Measurements from ENCODE around the gene SEMA6A.

SEMA6A gene

DNA sequence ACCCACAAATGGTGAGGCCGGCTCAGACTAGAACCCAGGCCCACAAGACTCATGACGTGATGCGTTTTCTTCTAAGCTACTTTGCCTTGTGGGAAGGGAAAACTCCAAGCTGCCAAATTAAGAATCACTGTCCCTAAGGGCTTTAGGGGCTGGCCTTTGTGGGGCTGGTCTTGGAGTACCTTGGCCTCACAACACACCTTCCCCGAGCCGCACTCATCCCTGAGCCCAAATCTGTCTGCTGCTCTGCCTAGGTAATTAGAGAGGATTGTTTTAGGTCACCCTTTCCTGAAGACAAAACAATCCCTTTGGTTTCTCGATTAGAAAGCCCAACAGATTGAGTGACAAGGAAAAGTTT is 137.3 kb downstream of the SEMA6A start:
- POLR2A ChIA-PET: no interaction called here
- CTCF ChIA-PET: no interaction called here

GRCh38 chr5:116436674-116437350 is 137.8 kb downstream of the SEMA6A start:
- no peak for DNase-seq (ENCODE audit: low read depth, low spot score)
- TF ChIP-seq, protein P1, sequence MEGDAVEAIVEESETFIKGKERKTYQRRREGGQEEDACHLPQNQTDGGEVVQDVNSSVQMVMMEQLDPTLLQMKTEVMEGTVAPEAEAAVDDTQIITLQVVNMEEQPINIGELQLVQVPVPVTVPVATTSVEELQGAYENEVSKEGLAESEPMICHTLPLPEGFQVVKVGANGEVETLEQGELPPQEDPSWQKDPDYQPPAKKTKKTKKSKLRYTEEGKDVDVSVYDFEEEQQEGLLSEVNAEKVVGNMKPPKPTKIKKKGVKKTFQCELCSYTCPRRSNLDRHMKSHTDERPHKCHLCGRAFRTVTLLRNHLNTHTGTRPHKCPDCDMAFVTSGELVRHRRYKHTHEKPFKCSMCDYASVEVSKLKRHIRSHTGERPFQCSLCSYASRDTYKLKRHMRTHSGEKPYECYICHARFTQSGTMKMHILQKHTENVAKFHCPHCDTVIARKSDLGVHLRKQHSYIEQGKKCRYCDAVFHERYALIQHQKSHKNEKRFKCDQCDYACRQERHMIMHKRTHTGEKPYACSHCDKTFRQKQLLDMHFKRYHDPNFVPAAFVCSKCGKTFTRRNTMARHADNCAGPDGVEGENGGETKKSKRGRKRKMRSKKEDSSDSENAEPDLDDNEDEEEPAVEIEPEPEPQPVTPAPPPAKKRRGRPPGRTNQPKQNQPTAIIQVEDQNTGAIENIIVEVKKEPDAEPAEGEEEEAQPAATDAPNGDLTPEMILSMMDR (IDR thresholded peaks at IDR 0.05; ENCODE audit: insufficient read depth, low read length, missing control alignments): no peak
- CTCF ChIA-PET: no interaction called here
- POLR2A ChIA-PET: no interaction called here
- H3K4me3 ChIP-seq (ENCODE audit: low read depth, low read length): no peak overlapping the region

More for the DNA sequence above, 137.3 kb downstream of the SEMA6A start:
- no peak overlapping the region for H3K4me3 ChIP-seq (ENCODE audit: low read depth, low read length)
- DNase-seq (ENCODE audit: low read depth, low spot score): no peak
- TF ChIP-seq, protein P1 (IDR thresholded peaks at IDR 0.05; ENCODE audit: insufficient read depth, low read length, missing control alignments): no peak

DNA sequence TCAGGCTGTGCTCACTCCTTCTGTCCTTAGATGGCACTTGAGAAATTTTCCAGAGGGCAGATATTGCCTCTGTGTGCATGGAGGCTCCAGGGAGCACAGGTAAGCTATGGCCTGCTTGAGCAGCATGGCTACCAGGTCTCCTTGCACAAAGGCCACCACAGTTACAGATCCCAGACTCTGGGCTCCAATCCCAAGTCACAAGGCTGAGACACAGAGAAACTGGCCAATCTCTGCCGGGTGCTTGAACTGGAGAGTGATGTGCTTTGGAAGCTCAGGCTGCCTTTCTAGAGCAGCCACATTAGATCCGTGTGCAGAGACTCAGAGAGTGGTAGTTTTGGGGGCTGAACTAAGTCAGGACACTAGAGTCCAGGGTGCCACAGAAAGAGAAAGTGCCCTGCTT is 145.7 kb downstream of the SEMA6A start:
- no peak for DNase-seq (ENCODE audit: low read depth, low spot score)
- H3K4me3 ChIP-seq (ENCODE audit: low read depth, low read length): no peak overlapping the region
- TF ChIP-seq, protein P1 (IDR thresholded peaks at IDR 0.05; ENCODE audit: insufficient read depth, low read length, missing control alignments): no peak
- POLR2A ChIA-PET: no interaction called here
- CTCF ChIA-PET: no interaction called here

DNA sequence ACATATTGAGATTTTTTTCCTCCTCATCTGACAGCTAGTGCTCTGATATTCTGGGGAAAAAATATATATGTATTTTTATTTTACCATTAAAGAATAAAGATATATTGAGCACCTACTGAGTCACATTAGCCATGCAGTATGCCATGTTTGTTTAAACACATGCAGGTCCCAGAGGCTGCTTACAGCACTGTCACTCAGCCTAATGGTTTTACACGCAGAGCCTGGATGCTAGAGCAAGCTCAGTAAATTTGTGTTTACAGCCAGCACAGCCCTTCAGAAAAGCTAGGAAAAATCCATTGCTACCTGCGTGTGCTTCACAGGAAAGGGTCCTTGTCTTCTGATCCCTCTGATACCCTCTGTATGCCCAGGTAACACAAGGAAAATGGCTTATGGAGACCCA is 146.2 kb downstream of the SEMA6A start:
- DNase-seq (ENCODE audit: low read depth, low spot score): no peak
- CTCF ChIA-PET: no interaction called here
- TF ChIP-seq, protein P1 (IDR thresholded peaks at IDR 0.05; ENCODE audit: insufficient read depth, low read length, missing control alignments): no peak
- POLR2A ChIA-PET: no interaction called here
- H3K4me3 ChIP-seq (ENCODE audit: low read depth, low read length): no peak overlapping the region

- CTCF ChIA-PET: no interaction called here
- POLR2A ChIA-PET: no interaction called here
- TF ChIP-seq, protein P1 (IDR thresholded peaks at IDR 0.05; ENCODE audit: insufficient read depth, low read length, missing control alignments): no peak
These were observed 149.7 kb downstream of the SEMA6A start for GRCh38 chr5:116424951-116425350.

DNA sequence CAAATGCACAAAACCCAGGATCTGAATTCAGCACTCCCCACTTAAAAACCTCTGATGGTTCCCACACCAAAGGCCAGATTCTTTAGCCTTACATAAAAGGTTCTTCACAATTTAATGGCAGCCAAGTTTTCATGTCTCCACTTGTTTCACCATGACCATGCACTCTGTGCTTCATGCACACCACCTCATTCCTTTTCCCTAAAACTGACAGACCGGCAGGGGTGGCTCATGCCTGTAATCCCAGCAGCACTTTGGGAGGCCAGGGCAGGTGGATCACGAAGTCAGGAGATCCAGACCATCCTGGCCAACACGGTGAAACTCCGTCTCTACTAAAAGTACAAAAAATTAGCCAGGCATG is 150.4 kb downstream of the SEMA6A start:
- ChIA-PET POLR2A (no interaction called here), CTCF (no interaction called here)
- DNase-seq (ENCODE audit: low read depth, low spot score): no peak
- H3K4me3 ChIP-seq (ENCODE audit: low read depth, low read length): no peak overlapping the region
- TF ChIP-seq, protein P1 (IDR thresholded peaks at IDR 0.05; ENCODE audit: insufficient read depth, low read length, missing control alignments): no peak

More at GRCh38 chr5:116424951-116425350, 149.7 kb downstream of the SEMA6A start:
- DNase-seq (ENCODE audit: low read depth, low spot score): no peak
- no peak overlapping the region for H3K4me3 ChIP-seq (ENCODE audit: low read depth, low read length)

Data from AG04449 (cell line).